HFFc6 (cell line): ENCODE measurements around the gene FBLN2. TPM values are rescaled to one million over a fixed set of nuclear protein-coding genes. Genes with fewer than 3 reads are reported as not detected.

Experiments
- DNase-seq: peaks from one replicate; pipeline ENCODE4 v3.0.0-alpha.2; 2018
- H3K27ac Mint-ChIP-seq: 2 replicates; pipeline ENCODE4 v1.8.0; 2020; ENCODE audit warnings: mild to moderate bottlenecking, mixed read lengths
- H3K27me3 Mint-ChIP-seq: 2 replicates; pipeline ENCODE4 v1.8.0; 2021; ENCODE audit warnings: mild to moderate bottlenecking, moderate library complexity, mixed read lengths; ENCODE audit not compliant: insufficient read depth
- H3K36me3 Mint-ChIP-seq: 2 replicates; pipeline ENCODE4 v1.8.0; 2021; ENCODE audit warnings: low read depth, mixed read lengths
- H3K4me1 Mint-ChIP-seq: 2 replicates; pipeline ENCODE4 v1.8.0; 2020; ENCODE audit warnings: low read depth, mixed read lengths
- H3K4me3 Mint-ChIP-seq: 2 replicates; pipeline ENCODE4 v1.8.0; 2020; ENCODE audit warnings: mild to moderate bottlenecking, moderate library complexity, mixed read lengths
- H3K9me3 Mint-ChIP-seq: 2 replicates; pipeline ENCODE4 v1.8.0; 2020; ENCODE audit warnings: mild to moderate bottlenecking, mixed read lengths
- total RNA-seq, 6 experiments: library from RNA; stranded (reverse); fragmentation: NEBNext Ultra II Directional; extraction: Animal tissue kit (Norgen Biotek cat#: 25700); gene quantifications; 2 replicates in 1 of 6; 3 replicates in 5 of 6; pipeline ENCODE4 v1.2.3, GENCODE V29; 2021
- TF ChIP-seq, protein P1 (sequence below): fragments of 200-600 bp; sonication (generic); IDR thresholded peaks from 2 replicates; pipeline ENCODE4 v1.5.0; 2021; ENCODE audit warnings: antibody characterized with exemption, mild to moderate bottlenecking

Gene FBLN2
- total RNA-seq, 6 experiments from 2014 or later: 55.7 to 84.5 (median 69.4) TPM

- Mint-ChIP-seq H3K36me3 (no peaks in the 10 kb centered on the region), H3K4me1 (peaks cover 13% of the 10 kb centered on the region), H3K27ac (no peak overlapping the region), H3K4me3 (no peak overlapping the region), H3K27me3 (peaks cover 20% of the 10 kb centered on the region), H3K9me3 (no peaks in the 10 kb centered on the region)
- TF ChIP-seq, protein P1, sequence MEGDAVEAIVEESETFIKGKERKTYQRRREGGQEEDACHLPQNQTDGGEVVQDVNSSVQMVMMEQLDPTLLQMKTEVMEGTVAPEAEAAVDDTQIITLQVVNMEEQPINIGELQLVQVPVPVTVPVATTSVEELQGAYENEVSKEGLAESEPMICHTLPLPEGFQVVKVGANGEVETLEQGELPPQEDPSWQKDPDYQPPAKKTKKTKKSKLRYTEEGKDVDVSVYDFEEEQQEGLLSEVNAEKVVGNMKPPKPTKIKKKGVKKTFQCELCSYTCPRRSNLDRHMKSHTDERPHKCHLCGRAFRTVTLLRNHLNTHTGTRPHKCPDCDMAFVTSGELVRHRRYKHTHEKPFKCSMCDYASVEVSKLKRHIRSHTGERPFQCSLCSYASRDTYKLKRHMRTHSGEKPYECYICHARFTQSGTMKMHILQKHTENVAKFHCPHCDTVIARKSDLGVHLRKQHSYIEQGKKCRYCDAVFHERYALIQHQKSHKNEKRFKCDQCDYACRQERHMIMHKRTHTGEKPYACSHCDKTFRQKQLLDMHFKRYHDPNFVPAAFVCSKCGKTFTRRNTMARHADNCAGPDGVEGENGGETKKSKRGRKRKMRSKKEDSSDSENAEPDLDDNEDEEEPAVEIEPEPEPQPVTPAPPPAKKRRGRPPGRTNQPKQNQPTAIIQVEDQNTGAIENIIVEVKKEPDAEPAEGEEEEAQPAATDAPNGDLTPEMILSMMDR: no peak
- DNase-seq: no peak
These were observed 119.2 kb downstream of the FBLN2 start for GRCh38 chr3:13668136-13668535.

DNA sequence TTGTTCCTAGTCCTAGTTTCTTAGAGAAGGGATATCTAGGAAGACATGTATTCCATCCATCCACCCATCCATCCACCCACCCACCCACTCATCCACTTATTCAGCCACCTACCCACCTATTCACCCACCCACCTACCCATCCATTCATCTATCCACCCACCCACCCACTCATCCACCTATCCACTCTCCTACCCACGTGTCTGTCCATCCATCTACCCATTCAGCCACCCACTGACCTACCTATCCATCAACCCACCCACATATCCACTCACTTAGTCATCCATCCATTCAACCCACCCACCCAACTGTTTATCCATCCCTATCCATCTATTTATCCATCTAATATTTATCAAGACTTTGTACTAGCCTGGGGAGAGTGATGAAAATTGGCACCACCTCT lies 120.5 kb downstream of the FBLN2 start:
- TF ChIP-seq, protein P1: no peak
- Mint-ChIP-seq H3K27me3 (peaks cover 20% of the 10 kb centered on the region), H3K27ac (no peak overlapping the region), H3K9me3 (no peaks in the 10 kb centered on the region), H3K4me1 (peaks cover 13% of the 10 kb centered on the region), H3K36me3 (no peaks in the 10 kb centered on the region), H3K4me3 (no peak overlapping the region)
- DNase-seq: no peak

GRCh38 chr3:13670292-13670691 lies 121.4 kb downstream of the FBLN2 start:
- no peaks in the 10 kb centered on the region for H3K9me3 Mint-ChIP-seq
- no peak overlapping the region for H3K4me3 Mint-ChIP-seq
- DNase-seq: no peak
- H3K4me1 Mint-ChIP-seq: peaks cover 13% of the 10 kb centered on the region
- H3K27ac Mint-ChIP-seq: no peak overlapping the region
- H3K36me3 Mint-ChIP-seq: no peaks in the 10 kb centered on the region
- TF ChIP-seq, protein P1: no peak
- peaks cover 12% of the 10 kb centered on the region for H3K27me3 Mint-ChIP-seq

DNA sequence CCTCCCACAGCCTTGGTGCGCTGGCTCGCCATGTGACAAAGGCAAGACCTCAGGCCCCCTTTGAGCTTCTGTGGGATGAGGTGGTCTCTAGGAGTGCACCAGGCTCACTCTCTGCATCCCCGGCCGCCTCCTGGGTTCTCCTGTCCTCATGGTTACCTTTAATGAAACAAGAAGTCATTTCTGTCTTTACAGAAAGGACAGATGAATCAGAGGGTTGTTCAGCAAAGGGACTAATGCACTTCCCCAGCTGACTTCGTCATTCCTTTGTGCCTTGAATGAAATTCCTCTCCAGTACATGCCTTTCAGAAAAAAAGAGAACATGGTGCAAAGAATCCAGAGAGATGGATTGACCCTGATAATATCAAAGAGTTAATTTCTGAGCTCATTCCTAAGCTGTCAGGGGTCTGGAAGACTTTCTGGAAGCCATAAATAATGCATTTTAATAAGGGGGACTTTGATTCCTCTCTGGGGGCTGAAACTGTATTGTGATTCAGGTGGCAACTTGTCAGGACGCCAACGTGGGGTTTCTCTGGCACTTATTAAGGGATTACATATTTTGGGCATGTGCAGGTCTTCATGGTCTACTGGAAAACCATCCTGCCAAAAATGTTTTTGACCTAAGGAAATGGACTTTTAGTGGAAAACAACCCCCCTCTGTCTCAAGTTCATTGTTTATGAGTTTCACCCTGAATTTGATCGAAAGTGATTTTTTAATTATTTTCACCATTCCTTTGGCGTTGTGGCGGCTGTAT lies 122.7 kb downstream of the FBLN2 start:
- TF ChIP-seq, protein P1: no peak
- H3K27ac Mint-ChIP-seq: no peak overlapping the region
- no peak overlapping the region for H3K4me3 Mint-ChIP-seq
- H3K36me3 Mint-ChIP-seq: no peaks in the 10 kb centered on the region
- peak; percentile 22 for DNase-seq
- H3K9me3 Mint-ChIP-seq: no peaks in the 10 kb centered on the region
- H3K27me3 Mint-ChIP-seq: peaks cover 6% of the 10 kb centered on the region
- peaks cover 13% of the 10 kb centered on the region for H3K4me1 Mint-ChIP-seq

GRCh38 chr3:13673207-13673606 lies 124.3 kb downstream of the FBLN2 start:
- Mint-ChIP-seq H3K27me3 (peaks cover 14% of the 10 kb centered on the region), H3K4me1 (peaks cover 13% of the 10 kb centered on the region), H3K27ac (no peak overlapping the region), H3K9me3 (no peaks in the 10 kb centered on the region), H3K36me3 (no peaks in the 10 kb centered on the region), H3K4me3 (no peak overlapping the region)
- peak; percentile 14 for DNase-seq
- TF ChIP-seq, protein P1: peak; percentile 75
